Large intestine (tissue), 3 donors: ENCODE results near the gene SMG6. TPM values are rescaled to one million over a fixed set of nuclear protein-coding genes. Genes with fewer than 3 reads are reported as not detected.

ENCODE experiments used
- DNase-seq, 2 donors: peaks; one replicate each; pipeline versions ENCODE4 v3.0.0 to v3.0.0-alpha.2; 2013
- H3K27ac ChIP-seq: one replicate; pipeline ENCODE4 v1.5.1; 2013; ENCODE audit warnings: low read length
- H3K27me3 ChIP-seq: 2 replicates; pipeline ENCODE4 v1.6.1; 2013; ENCODE audit warnings: low read length; ENCODE audit not compliant: control insufficient read depth, insufficient read depth
- H3K36me3 ChIP-seq: 2 replicates; pipeline ENCODE4 v1.6.1; 2013; ENCODE audit warnings: low read length; ENCODE audit not compliant: control insufficient read depth, insufficient read depth
- H3K4me1 ChIP-seq: one replicate; pipeline ENCODE4 v1.6.1; 2013; ENCODE audit warnings: low read length; ENCODE audit not compliant: control insufficient read depth, insufficient read depth
- H3K4me3 ChIP-seq: one replicate; pipeline ENCODE4 v1.5.1; 2013; ENCODE audit warnings: low read length
- H3K9me3 ChIP-seq: one replicate; pipeline ENCODE4 v1.6.1; 2013; ENCODE audit warnings: mild to moderate bottlenecking, low read depth, low read length, moderate library complexity; ENCODE audit not compliant: control insufficient read depth
- WGBS: methylation state at CpG from one replicate; pipeline ENCODE4 v1.1.5; 2013; ENCODE audit warnings: low lambda C conversion rate; ENCODE audit not compliant: insufficient coverage; 5-methylcytosine and 5-hydroxymethylcytosine counted together
- polyA plus RNA-seq: library from polyadenylated mRNA; unstranded; fragments of 120-200 nt; gene quantifications from one replicate; pipeline ENCODE4 v1.2.1, GENCODE V29; 2013

Gene SMG6
- polyA plus RNA-seq, 1 donor, result 18.0 TPM

DNA sequence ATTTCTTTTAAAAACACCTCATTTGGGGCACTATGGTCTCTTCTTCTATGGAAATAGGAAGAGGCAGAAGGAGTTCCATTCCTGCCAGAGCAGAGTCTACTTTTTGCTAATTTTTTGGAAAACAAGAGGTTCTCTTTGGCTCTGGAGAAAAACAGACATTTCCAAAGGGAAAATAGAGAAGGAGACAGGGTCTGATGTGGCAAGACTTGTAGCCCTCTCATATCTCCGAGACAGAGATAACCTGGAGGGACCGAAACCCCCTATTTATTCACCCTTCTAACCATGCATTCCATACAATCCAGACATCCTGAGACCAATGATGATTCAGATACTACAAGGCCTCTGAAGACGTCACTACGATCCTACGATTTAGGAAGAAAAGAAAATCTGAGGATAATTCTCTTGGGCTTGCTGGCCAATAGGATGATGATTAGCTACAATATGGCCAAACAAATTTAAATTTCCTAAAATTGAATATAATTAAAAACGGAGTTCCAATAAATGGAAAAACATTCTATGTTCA lies 178.5 kb downstream of the SMG6 start:
- Histone ChIP-seq H3K36me3 (peaks cover 2% of the 10 kb centered on the region), H3K27me3 (no peaks in the 10 kb centered on the region), H3K9me3 (no peaks in the 10 kb centered on the region), H3K4me1 (peaks cover 19% of the 10 kb centered on the region), H3K4me3 (no peak overlapping the region), H3K27ac (peak overlapping the region; percentile 57)
- no peak for DNase-seq
- WGBS, result 100% methylated on average over 1 of the region's 6 CpGs

DNA sequence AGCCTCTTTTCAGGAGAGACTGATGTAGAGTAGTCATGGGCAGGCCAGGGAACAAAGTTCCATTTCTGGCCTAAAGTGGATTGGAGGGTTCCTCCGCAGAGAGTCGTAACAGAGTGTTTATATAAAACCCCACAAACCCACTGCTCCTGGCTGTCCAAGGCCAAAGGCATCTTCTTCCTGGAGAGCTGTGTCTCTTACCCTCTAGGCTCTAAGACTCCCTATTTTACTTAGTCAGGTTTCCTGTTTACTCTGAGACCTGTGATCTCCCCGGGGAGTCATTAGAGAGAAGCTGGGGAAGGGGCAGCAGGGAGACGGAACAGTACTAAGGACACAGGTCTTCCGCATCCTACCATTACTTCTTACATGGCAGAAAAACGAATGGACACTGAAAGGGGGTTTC lies 179.2 kb downstream of the SMG6 start:
- 20% methylated on average over 1 of the region's 6 CpGs for WGBS
- peaks cover 19% of the 10 kb centered on the region for H3K4me1 ChIP-seq
- no peaks in the 10 kb centered on the region for H3K9me3 ChIP-seq
- DNase-seq, result no peak
- no peak overlapping the region for H3K4me3 ChIP-seq
- H3K27ac ChIP-seq, result peak overlapping the region; percentile 57
- no peaks in the 10 kb centered on the region for H3K27me3 ChIP-seq
- peaks cover 4% of the 10 kb centered on the region for H3K36me3 ChIP-seq

DNA sequence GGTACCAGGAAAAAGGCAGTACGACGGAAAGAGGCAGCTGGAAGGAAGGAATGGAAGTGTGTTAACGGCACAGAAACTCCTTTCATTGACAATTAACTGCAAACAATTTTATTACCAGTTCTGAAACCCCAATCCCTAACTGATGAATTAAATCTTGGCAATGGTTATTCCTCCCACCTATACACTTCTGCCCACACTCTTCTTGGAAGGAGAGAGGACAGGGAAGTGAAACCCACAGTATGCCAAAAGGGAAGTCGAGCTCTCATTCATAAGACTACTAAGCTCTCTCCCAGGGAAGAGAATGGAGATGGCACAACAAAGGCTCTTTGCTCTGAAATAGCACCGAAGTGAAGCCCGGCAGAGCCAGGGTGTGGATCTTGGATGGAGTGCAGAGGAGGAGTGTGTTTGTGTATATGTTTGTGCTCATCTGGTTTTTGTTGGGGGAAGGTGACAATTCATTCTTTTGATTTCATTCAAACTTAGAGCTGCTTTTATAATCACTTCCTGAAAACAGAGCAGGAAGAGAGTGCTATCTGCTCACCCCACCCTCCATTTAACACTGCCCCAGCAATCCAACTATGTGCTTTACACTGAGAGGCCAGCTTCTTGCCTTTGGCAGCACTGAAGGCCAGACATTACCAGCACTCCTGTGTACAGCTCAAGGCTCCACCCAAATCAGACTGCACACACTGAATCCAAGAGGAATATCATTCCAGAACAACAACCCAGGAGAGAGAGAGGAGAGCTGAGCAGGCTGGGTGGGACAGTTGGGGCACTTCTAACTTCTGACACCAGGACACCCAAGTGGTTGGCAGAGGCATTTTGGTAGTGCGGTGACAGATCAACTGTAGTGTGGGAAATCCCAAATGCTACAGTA lies 180.0 kb downstream of the SMG6 start:
- peak overlapping the region; percentile 57 for H3K27ac ChIP-seq
- 85% methylated on average over 2 of the region's 7 CpGs for WGBS
- peaks cover 4% of the 10 kb centered on the region for H3K36me3 ChIP-seq
- DNase-seq, result peak in 1 of 2 donors; percentile 39
- peaks cover 19% of the 10 kb centered on the region for H3K4me1 ChIP-seq
- no peak overlapping the region for H3K4me3 ChIP-seq
- H3K9me3 ChIP-seq, result no peaks in the 10 kb centered on the region
- no peaks in the 10 kb centered on the region for H3K27me3 ChIP-seq

GRCh38 chr17:2122641-2123302 lies 180.8 kb downstream of the SMG6 start:
- Histone ChIP-seq H3K9me3 (no peaks in the 10 kb centered on the region), H3K4me3 (no peak overlapping the region), H3K27ac (peak overlapping the region; percentile 57), H3K36me3 (peaks cover 4% of the 10 kb centered on the region), H3K27me3 (no peaks in the 10 kb centered on the region), H3K4me1 (peaks cover 19% of the 10 kb centered on the region)
- no CpG with 5 or more reads among the region's 16 CpGs for WGBS
- DNase-seq, result peak in 1 of 2 donors; percentile 32

DNA sequence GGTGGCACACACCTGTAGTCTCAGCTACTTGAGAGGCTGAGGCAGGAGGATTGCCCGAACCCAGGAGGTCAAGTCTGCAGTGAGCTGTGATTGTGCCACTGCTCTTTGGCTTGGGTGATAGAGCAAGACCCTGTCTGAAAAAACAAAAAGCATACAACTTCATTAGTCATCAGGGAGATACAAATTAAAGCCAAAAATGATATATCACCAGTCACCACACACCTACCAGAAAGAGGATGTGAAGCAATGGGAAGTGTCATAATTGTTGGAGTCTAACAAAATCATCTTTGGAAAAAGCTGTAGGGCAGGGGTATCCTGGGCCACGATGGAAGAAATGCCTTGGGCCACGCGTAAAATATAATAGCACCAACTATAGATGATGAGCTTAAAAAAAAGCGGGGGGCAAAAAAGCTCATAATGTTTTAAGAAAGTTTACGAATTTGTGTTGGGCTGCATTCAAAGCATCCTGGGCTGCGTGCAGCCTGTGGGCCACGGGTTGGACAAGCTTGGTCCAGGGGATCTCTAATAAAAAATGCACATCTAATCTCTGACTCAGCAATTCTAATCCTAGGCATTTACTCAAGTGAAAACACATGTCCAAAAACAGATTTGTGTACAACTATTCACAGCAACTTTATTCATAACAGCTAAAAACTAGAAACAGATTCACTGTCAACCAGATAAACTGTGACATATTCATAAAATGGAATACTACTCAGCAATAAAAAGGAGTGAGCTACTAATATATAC lies 182.8 kb downstream of the SMG6 start:
- no peak overlapping the region for H3K27ac ChIP-seq
- H3K4me1 ChIP-seq, result peaks cover 19% of the 10 kb centered on the region
- WGBS, result 100% methylated on average over 2 of the region's 8 CpGs
- no peak overlapping the region for H3K4me3 ChIP-seq
- DNase-seq, result no peak
- H3K36me3 ChIP-seq, result peaks cover 4% of the 10 kb centered on the region
- no peaks in the 10 kb centered on the region for H3K9me3 ChIP-seq
- no peaks in the 10 kb centered on the region for H3K27me3 ChIP-seq

- Histone ChIP-seq H3K27ac (no peak overlapping the region), H3K9me3 (no peaks in the 10 kb centered on the region), H3K36me3 (no peaks in the 10 kb centered on the region), H3K27me3 (no peaks in the 10 kb centered on the region), H3K4me1 (no peaks in the 10 kb centered on the region), H3K4me3 (no peak overlapping the region)
- WGBS, result no CpG with 5 or more reads among the region's 6 CpGs
- no peak for DNase-seq
Observed at GRCh38 chr17:2113279-2113622, 190.3 kb downstream of the SMG6 start.

- Histone ChIP-seq H3K4me3 (no peak overlapping the region), H3K27ac (no peak overlapping the region), H3K9me3 (no peaks in the 10 kb centered on the region), H3K36me3 (no peaks in the 10 kb centered on the region), H3K4me1 (peaks cover 5% of the 10 kb centered on the region), H3K27me3 (no peaks in the 10 kb centered on the region)
- no CpG with 5 or more reads among the region's 5 CpGs for WGBS
- DNase-seq, result no peak
Observed at GRCh38 chr17:2111691-2112090, 191.9 kb downstream of the SMG6 start.

DNA sequence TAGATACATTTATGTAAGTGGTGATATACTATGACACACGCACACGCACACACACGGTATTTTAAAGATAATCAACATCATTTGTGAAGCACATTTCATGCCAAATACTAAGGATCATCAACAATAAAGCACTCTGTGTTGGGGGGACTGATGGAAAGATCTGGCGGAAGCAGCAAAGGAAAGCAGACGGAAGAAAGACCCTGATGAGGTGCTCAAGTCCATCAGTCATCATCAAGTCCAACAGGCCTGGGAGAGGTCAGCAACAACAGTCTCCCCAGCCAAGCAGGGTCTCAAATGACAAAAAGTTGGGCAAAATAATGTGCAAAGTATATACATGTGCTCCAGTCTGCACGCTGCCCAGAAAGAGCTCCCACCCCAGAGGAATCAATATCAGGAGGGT lies 193.1 kb downstream of the SMG6 start:
- Histone ChIP-seq H3K9me3 (no peaks in the 10 kb centered on the region), H3K4me1 (peaks cover 5% of the 10 kb centered on the region), H3K27ac (no peak overlapping the region), H3K27me3 (no peaks in the 10 kb centered on the region), H3K36me3 (no peaks in the 10 kb centered on the region), H3K4me3 (no peak overlapping the region)
- WGBS, result no CpG with 5 or more reads among the region's 6 CpGs
- no peak for DNase-seq

DNA sequence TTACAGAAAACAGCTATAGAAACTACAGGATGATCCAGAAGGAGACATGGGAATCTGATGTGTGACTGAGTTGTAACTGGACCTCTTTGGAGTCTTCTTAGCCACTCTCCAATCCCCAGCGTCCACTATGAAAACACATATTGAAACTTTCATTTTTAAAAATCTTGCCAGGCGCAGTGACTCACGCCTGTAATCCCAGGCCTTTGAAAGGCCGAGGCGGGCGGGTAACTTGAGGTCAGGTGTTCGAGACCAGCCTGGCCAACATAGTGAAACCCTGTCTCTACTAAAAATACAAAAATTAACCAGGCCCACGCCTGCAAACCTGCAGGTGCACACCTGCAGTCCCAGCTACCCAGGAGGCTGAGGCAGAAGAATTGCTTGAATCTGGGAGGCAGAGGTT lies 195.4 kb downstream of the SMG6 start:
- WGBS, result no CpG with 5 or more reads among the region's 8 CpGs
- Histone ChIP-seq H3K27ac (no peak overlapping the region), H3K4me3 (no peak overlapping the region), H3K4me1 (peaks cover 5% of the 10 kb centered on the region), H3K9me3 (no peaks in the 10 kb centered on the region), H3K27me3 (no peaks in the 10 kb centered on the region), H3K36me3 (no peaks in the 10 kb centered on the region)
- DNase-seq, result no peak

GRCh38 chr17:2107506-2107905 lies 196.1 kb downstream of the SMG6 start:
- Histone ChIP-seq H3K36me3 (no peaks in the 10 kb centered on the region), H3K9me3 (no peaks in the 10 kb centered on the region), H3K4me3 (no peak overlapping the region), H3K27me3 (no peaks in the 10 kb centered on the region), H3K4me1 (peaks cover 5% of the 10 kb centered on the region), H3K27ac (no peak overlapping the region)
- WGBS, result no CpG with 5 or more reads among the region's 3 CpGs
- DNase-seq, result no peak
